NCI-H748 treated with DMSO at 0.1 percent for 48 hours (cell line): ENCODE results near the gene OR4D11.

ENCODE experiments used
- DNase-seq: peaks from one replicate; lab custom pipeline; 2025; lab: John Stamatoyannopoulos, UW

Gene OR4D11

DNA sequence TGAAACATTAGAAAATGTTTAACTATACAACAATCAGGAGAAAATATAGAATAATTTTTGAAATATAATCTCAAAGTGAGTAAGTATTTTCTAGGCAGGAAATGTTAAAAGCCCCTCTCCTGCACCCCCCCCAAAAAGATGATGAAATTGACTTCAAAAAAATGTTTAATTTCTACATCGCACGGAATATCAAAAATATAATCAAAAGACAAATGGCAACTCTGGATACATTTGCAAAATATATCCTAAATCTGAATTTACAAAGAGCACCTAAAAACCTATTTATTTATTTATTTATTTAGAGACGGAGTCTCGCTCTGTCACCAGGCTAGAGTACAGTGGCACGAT, 44.9 kb downstream of the OR4D11 start:
- DNase-seq, result no peak

DNA sequence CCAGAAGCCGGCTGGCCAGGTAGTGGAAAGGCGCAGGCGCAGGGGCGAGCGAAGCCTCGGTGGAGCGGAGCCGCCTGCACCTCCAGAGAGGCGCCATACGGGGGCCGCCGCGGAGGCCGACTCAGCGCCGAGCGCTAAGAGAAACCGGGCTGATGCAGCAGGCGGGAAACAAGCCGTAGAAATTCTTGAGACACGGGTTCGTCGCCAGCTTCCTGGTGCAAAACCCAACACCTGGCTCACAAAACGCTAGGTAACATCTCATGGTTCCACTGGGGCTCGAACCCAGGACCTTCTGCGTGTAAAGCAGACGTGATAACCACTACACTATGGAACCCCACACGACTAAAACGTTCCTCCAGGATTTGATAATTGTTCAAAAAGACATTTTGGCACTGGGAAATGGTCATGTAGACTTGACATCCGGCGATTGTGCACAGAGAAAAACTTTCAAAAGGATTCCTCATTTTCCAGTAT, 47.0 kb downstream of the OR4D11 start:
- peak; percentile 89 for DNase-seq

DNA sequence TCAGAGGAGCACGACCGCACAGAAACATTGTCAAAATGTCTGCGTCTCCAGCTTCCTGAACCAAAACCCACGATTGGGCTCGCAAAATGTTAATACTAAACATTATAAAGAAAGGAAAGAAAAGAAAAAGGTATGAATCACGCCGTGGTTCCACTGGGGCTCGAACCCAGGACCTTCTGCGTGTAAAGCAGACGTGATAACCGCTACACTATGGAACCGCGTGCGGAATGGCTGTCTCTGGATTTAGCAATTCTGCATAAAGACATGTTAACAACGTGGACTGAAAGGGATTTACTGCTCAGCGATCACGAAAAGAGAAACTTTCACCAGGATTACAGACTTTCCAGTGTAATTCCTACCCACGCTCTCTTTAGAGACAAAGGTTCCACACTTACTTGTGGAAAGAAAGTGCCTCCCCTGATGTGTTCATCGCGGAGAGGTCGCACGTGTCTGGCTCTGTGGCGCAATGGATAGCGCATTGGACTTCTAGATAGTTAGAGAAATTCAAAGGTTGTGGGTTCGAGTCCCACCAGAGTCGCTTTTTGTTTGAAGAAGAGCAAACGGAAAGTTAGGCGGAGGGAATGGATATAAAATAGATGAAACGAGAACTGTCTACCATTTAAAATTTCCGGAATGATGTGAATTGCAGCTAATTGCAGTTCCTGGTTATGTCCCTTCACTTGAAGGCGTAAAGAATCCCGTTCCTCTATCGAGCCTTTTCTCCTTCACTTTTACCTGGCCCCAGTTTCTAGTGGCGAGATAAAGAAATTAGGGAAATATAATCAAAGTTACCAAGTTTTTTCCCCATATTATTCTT, 47.7 kb downstream of the OR4D11 start:
- DNase-seq, result peak; percentile 90

DNA sequence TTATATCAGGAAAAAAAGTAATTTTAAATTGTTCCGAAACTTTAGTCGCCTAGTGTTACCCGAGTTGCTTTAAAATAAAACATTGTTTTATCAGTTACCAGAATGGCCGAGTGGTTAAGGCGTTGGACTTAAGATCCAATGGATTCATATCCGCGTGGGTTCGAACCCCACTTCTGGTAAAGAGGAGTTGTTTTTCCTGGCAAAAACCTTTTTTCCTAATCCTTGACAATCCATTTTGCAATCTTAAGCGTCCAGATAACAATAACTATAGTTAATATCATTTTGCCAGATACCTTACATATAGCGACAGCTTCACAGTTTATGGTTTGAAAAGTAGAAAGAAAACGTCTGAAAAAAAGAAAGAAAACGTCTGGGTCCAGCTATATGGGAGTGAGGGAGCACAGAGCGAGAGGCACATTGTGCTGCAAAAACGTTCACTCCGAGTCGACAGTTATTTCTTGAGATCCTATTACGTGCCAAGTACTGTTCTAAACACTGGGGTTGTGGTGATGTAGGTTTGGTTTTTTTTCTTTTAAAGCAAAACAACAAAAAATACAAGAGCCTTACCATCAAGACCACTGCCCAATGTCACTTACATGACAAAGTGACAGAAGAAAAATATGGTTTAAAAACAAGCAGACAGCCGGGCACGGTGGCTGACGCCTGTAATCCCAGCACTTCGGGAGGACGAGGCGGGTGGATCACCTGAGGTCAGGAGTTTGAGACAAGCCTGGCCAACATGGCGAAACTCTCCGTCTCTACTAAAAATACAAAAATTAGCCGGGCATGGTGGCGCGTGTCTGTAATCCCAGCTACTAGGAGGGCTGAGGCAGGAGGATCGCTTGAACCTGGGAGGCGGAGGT, 48.5 kb downstream of the OR4D11 start:
- DNase-seq, result peak; percentile 16

DNA sequence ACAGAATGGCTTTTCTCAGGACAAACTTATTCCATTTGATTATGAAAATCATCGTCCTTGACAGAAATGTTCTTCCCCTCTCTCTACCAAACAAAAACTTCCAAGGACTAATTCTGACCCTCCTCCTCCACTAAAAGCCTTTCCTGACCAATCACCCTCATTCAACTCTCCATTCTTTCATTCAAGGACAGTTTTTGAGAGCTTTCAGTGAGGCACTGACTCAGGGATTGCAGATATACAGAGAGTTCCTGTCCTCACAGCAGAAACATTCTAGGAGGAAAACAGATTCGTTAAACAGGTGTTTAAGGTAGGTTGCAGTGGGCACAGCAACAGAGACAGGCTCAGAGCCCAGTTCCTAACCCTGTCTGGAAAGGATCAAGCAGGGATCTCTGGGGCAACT, 49.5 kb downstream of the OR4D11 start:
- no peak for DNase-seq

DNA sequence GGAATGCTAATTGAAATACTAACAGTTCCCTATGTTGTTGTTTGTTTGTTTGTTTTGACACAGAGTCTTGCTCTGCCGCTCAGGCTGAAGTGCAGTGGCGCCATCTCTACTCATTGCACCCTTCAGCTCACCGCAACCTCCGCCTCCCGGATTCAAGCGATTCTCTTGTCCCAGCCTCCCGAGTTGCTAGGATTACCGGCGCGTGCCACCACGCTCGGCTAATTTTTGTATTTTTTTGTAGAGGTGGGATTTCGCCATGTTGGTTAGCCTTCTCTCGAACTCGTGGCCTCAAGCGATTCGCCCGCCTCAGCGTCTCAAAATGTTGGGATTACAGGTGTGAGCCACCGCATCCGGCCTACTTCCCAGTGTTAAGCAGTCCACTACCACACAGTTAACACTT, 49.9 kb downstream of the OR4D11 start:
- DNase-seq, result no peak
